K562 (cell line): Measurements from ENCODE around the gene NCAPD2. TPM values are rescaled to one million over a fixed set of nuclear protein-coding genes. Genes with fewer than 3 reads are reported as not detected.

Source experiments
- CBFB ChIP-seq: sonication (generic); formaldehyde crosslinking; IDR thresholded peaks from 2 replicates; pipeline ENCODE4 v1.4.0; 2020; ENCODE audit warnings: mild to moderate bottlenecking, missing genetic modification reagents
- HCFC1 ChIP-seq: IDR thresholded peaks from 2 replicates; pipeline ENCODE4 v1.6.1; 2012; ENCODE audit warnings: low read depth, low read length, improper control_type of control experiment
- POLR2A ChIP-seq: fragments of 450-650 bp; conservative IDR thresholded peaks from 2 replicates; pipeline ENCODE4 v1.6.1; 2016
- POLR2AphosphoS2 ChIP-seq: IDR thresholded peaks from 2 replicates; pipeline ENCODE4 v1.6.1; 2012; ENCODE audit warnings: low read length, improper control_type of control experiment
- POLR2G ChIP-seq: fragments of 200-400 bp; formaldehyde crosslinking; IDR thresholded peaks from 2 replicates; pipeline ENCODE4 v1.6.1; 2017; ENCODE audit warnings: low read depth, mild to moderate bottlenecking, antibody characterized with exemption, low read length, moderate library complexity
- SUPT5H ChIP-seq: fragments of 450-650 bp; IDR thresholded peaks from 2 replicates; pipeline ENCODE4 v1.6.1; 2016
- polyA plus RNA-seq, 8 experiments: library from polyadenylated mRNA; depleted of rRNA in 4 of 8; stranded (reverse) in 5 of 8; unstranded in 3 of 8; fragments of >200 nt; fragmentation: Nextera tagmentation in 2 of 8; fragmentation: Illumina TruSeq in 1 of 8; extraction: Ambion mirVana in 2 of 8; extraction: Trizol in 1 of 8; gene quantifications; 2 replicates each; pipeline versions ENCODE4 v1.2.1 to v1.2.3, GENCODE V29; 2011 to 2014; ENCODE audit warnings: inconsistent platforms in 1 of 8, missing spikeins in 1 of 8
- total RNA-seq, 7 experiments: library from RNA; depleted of rRNA in 6 of 7; stranded (reverse); fragments of >200 nt in 6 of 7; fragmentation: Illumina TruSeq in 2 of 7; extraction: Trizol in 2 of 7; gene quantifications; 2 replicates each; pipeline versions ENCODE4 v1.2.1 to v1.2.3, GENCODE V29; 2011 to 2021; ENCODE audit warnings: low replicate concordance in 1 of 7
- TF ChIP-seq, protein P1 (sequence below), 2 experiments: fragments of 450-650 bp in 1 of 2; IDR thresholded peaks; 2 replicates each; pipeline ENCODE4 v1.6.1; 2011 to 2017; ENCODE audit warnings: low read depth in 2 of 2, antibody characterized with exemption in 1 of 2, borderline replicate concordance in 1 of 2, low read length in 1 of 2, mild to moderate bottlenecking in 1 of 2, mixed read lengths in 1 of 2; ENCODE audit not compliant: control insufficient read depth in 1 of 2
- TF ChIP-seq, protein P2 (sequence below), 2 experiments: IDR thresholded peaks; 2 replicates each; pipeline ENCODE4 v1.6.1; 2011; ENCODE audit warnings: borderline replicate concordance in 1 of 2, control low read depth in 1 of 2, low read depth in 1 of 2, low read length in 1 of 2, mild to moderate bottlenecking in 1 of 2, mixed read lengths in 1 of 2, moderate library complexity in 1 of 2; ENCODE audit not compliant: insufficient read depth in 1 of 2, insufficient read length in 1 of 2, poor library complexity in 1 of 2, severe bottlenecking in 1 of 2; ENCODE audit errors: extremely low read depth in 1 of 2
- TF ChIP-seq, protein P3 (sequence below): sonication (generic); formaldehyde crosslinking; IDR thresholded peaks from 2 replicates; pipeline ENCODE4 v1.8.0; 2022; ENCODE audit warnings: mild to moderate bottlenecking, missing genetic modification reagents, borderline replicate concordance

The NCAPD2 gene
- total and polyA plus RNA-seq, 9 of the 15 experiments (the other 6 are each of a cell fraction or from before 2014, with no cell fraction given) = 16.9 to 93.7 (median 68.3) TPM

DNA sequence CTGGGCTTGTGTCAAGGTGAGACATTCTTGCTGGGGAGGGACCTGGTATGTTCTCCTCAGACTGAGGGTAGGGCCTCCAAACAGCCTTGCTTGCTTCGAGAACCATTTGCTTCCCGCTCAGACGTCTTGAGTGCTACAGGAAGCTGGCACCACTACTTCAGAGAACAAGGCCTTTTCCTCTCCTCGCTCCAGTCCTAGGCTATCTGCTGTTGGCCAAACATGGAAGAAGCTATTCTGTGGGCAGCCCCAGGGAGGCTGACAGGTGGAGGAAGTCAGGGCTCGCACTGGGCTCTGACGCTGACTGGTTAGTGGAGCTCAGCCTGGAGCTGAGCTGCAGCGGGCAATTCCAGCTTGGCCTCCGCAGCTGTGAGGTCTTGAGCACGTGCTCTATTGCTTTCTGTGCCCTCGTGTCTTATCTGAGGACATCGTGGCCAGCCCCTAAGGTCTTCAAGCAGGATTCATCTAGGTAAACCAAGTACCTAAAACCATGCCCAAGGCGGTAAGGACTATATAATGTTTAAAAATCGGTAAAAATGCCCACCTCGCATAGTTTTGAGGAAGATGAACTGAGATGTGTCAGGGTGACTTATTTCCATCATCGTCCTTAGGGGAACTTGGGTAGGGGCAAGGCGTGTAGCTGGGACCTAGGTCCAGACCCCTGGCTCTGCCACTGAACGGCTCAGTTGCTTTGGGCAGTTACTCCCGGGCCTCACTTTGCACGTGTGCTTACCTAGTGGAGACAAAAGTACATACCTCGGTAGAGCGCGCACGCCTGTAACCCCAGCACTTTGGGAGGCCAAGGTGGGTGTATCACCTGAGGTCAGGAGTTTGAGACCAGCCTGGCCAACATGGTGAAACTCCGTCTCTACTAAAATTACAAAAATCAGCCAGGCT is 44.8 kb downstream of the NCAPD2 start (continued):
- peak; percentile 84 for TF ChIP-seq POLR2AphosphoS2
- no peak for TF ChIP-seq HCFC1
- TF ChIP-seq POLR2A = peak; percentile 80
- TF ChIP-seq CBFB (CRISPR knock-in tag) = no peak
- 0 out of 2 replicates have a peak, but pooled peaks have one; percentile 19 for TF ChIP-seq POLR2G
- TF ChIP-seq, protein P1, sequence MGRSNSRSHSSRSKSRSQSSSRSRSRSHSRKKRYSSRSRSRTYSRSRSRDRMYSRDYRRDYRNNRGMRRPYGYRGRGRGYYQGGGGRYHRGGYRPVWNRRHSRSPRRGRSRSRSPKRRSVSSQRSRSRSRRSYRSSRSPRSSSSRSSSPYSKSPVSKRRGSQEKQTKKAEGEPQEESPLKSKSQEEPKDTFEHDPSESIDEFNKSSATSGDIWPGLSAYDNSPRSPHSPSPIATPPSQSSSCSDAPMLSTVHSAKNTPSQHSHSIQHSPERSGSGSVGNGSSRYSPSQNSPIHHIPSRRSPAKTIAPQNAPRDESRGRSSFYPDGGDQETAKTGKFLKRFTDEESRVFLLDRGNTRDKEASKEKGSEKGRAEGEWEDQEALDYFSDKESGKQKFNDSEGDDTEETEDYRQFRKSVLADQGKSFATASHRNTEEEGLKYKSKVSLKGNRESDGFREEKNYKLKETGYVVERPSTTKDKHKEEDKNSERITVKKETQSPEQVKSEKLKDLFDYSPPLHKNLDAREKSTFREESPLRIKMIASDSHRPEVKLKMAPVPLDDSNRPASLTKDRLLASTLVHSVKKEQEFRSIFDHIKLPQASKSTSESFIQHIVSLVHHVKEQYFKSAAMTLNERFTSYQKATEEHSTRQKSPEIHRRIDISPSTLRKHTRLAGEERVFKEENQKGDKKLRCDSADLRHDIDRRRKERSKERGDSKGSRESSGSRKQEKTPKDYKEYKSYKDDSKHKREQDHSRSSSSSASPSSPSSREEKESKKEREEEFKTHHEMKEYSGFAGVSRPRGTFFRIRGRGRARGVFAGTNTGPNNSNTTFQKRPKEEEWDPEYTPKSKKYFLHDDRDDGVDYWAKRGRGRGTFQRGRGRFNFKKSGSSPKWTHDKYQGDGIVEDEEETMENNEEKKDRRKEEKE (IDR thresholded peaks at IDR 0.05; ENCODE audit: borderline replicate concordance in 1 of 2, control insufficient read depth in 1 of 2, low read depth in 2 of 2, low read length in 1 of 2) = 0 out of 4 replicates have a peak, but pooled peaks of 1 of the 2 experiments have one; percentile 45
- TF ChIP-seq, protein P2, sequence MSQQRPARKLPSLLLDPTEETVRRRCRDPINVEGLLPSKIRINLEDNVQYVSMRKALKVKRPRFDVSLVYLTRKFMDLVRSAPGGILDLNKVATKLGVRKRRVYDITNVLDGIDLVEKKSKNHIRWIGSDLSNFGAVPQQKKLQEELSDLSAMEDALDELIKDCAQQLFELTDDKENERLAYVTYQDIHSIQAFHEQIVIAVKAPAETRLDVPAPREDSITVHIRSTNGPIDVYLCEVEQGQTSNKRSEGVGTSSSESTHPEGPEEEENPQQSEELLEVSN (IDR thresholded peaks at IDR 0.05; ENCODE audit: borderline replicate concordance in 1 of 2, extremely low read depth in 1 of 2, insufficient read depth in 1 of 2, insufficient read length in 1 of 2, low read depth in 1 of 2, low read length in 1 of 2, poor library complexity in 1 of 2, severe bottlenecking in 1 of 2) = peak; percentile 31 to 59
- peak; percentile 69 for TF ChIP-seq SUPT5H
- TF ChIP-seq, protein P3, sequence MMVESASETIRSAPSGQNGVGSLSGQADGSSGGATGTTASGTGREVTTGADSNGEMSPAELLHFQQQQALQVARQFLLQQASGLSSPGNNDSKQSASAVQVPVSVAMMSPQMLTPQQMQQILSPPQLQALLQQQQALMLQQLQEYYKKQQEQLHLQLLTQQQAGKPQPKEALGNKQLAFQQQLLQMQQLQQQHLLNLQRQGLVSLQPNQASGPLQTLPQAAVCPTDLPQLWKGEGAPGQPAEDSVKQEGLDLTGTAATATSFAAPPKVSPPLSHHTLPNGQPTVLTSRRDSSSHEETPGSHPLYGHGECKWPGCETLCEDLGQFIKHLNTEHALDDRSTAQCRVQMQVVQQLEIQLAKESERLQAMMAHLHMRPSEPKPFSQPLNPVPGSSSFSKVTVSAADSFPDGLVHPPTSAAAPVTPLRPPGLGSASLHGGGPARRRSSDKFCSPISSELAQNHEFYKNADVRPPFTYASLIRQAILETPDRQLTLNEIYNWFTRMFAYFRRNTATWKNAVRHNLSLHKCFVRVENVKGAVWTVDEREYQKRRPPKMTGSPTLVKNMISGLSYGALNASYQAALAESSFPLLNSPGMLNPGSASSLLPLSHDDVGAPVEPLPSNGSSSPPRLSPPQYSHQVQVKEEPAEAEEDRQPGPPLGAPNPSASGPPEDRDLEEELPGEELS = no peak
